Measurements from ENCODE around the gene PPP1R1B.
A peak's percentile ranks its signal among the peaks of the same experiment; 100 is the strongest.

PPP1R1B gene

GRCh38 chr17:39671651-39672521 lies 45.1 kb downstream of the PPP1R1B start:
- DNase-seq, result no peak

- DNase-seq, result no peak
These were observed 46.0 kb downstream of the PPP1R1B start for GRCh38 chr17:39672522-39673334.

GRCh38 chr17:39673335-39674081 lies 46.8 kb downstream of the PPP1R1B start:
- no peak for DNase-seq

GRCh38 chr17:39674179-39674578 lies 47.4 kb downstream of the PPP1R1B start:
- no peak for DNase-seq

GRCh38 chr17:39674702-39675389 lies 48.1 kb downstream of the PPP1R1B start:
- DNase-seq, result no peak

- no peak for DNase-seq
These were observed 48.8 kb downstream of the PPP1R1B start for GRCh38 chr17:39675390-39676082.

GRCh38 chr17:39676198-39676819 lies 49.6 kb downstream of the PPP1R1B start:
- peak; percentile 12 for DNase-seq

GRCh38 chr17:39677072-39677471 lies 50.3 kb downstream of the PPP1R1B start:
- DNase-seq, result no peak

- DNase-seq, result no peak
These were observed 51.0 kb downstream of the PPP1R1B start for GRCh38 chr17:39677542-39678339.

GRCh38 chr17:39678340-39679116 lies 51.8 kb downstream of the PPP1R1B start:
- no peak for DNase-seq

- DNase-seq, result no peak
These were observed 52.9 kb downstream of the PPP1R1B start for GRCh38 chr17:39679521-39680192.

- DNase-seq, result no peak
These were observed 56.7 kb downstream of the PPP1R1B start for GRCh38 chr17:39683295-39683939.

- DNase-seq, result no peak
These were observed 57.8 kb downstream of the PPP1R1B start for GRCh38 chr17:39684369-39685192.

Measured in NCI-H1105 (cell line).